ENCODE measurements around the gene ERGIC3. TPM values are rescaled to one million over a fixed set of nuclear protein-coding genes. Genes with fewer than 3 reads are reported as not detected.

Gene ERGIC3
- total and polyA plus RNA-seq, 10 donors = 127 to 179 (median 147) TPM

- DNase-seq = no peak
- 31 to 70% (median 59%) methylated on average over 3 of the region's 3 CpGs for WGBS, 5 donors
Observed at GRCh38 chr20:35576816-35577215, 34.9 kb downstream of the ERGIC3 start.

GRCh38 chr20:35578469-35578868 lies 36.6 kb downstream of the ERGIC3 start:
- WGBS, 5 donors = 89 to 93% (median 91%) methylated on average over 8 of the region's 8 CpGs
- peaks cover 0 to 24% (median 22%) of the 10 kb centered on the region in 8 donors for H3K9me3 ChIP-seq
- intact Hi-C loops (cut with DNase I; ENCODE audit: low total_unique reads) = no loop called here
- H3K36me3 ChIP-seq = no peaks in the 10 kb centered on the region
- TF ChIP-seq POLR2A (IDR thresholded peaks at IDR 0.05) = no peak
- TF ChIP-seq, protein P1, sequence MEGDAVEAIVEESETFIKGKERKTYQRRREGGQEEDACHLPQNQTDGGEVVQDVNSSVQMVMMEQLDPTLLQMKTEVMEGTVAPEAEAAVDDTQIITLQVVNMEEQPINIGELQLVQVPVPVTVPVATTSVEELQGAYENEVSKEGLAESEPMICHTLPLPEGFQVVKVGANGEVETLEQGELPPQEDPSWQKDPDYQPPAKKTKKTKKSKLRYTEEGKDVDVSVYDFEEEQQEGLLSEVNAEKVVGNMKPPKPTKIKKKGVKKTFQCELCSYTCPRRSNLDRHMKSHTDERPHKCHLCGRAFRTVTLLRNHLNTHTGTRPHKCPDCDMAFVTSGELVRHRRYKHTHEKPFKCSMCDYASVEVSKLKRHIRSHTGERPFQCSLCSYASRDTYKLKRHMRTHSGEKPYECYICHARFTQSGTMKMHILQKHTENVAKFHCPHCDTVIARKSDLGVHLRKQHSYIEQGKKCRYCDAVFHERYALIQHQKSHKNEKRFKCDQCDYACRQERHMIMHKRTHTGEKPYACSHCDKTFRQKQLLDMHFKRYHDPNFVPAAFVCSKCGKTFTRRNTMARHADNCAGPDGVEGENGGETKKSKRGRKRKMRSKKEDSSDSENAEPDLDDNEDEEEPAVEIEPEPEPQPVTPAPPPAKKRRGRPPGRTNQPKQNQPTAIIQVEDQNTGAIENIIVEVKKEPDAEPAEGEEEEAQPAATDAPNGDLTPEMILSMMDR (IDR thresholded peaks at IDR 0.05 in 8 of 11, conservative IDR thresholded peaks at IDR 0.05 in 3 of 11) = no peak
- TF ChIP-seq POLR2AphosphoS5 (IDR thresholded peaks at IDR 0.05) = no peak
- DNase-seq = no peak
- H3K4me1 ChIP-seq = no peaks in the 10 kb centered on the region
- no peak overlapping the region for H3K4me3 ChIP-seq
- no peak overlapping the region for H3K27ac ChIP-seq
- H3K27me3 ChIP-seq (replicated peaks in 1 of 7) = no peaks in the 10 kb centered on the region

More at GRCh38 chr20:35576816-35577215, 34.9 kb downstream of the ERGIC3 start:
- Histone ChIP-seq H3K9me3 (peaks cover 0 to 31% (median 29%) of the 10 kb centered on the region in 8 donors), H3K27ac (no peak overlapping the region), H3K4me3 (no peak overlapping the region), H3K4me1 (no peaks in the 10 kb centered on the region), H3K27me3 (replicated peaks in 1 of 7) (no peaks in the 10 kb centered on the region), H3K36me3 (peaks cover 0 to 3% (median 0%) of the 10 kb centered on the region in 6 donors)
- TF ChIP-seq POLR2A (IDR thresholded peaks at IDR 0.05) (no peak), POLR2AphosphoS5 (IDR thresholded peaks at IDR 0.05) (no peak)
- TF ChIP-seq, protein P1 (IDR thresholded peaks at IDR 0.05 in 8 of 11, conservative IDR thresholded peaks at IDR 0.05 in 3 of 11) = no peak
- intact Hi-C loops (cut with DNase I; ENCODE audit: low total_unique reads) = no loop called here

DNA sequence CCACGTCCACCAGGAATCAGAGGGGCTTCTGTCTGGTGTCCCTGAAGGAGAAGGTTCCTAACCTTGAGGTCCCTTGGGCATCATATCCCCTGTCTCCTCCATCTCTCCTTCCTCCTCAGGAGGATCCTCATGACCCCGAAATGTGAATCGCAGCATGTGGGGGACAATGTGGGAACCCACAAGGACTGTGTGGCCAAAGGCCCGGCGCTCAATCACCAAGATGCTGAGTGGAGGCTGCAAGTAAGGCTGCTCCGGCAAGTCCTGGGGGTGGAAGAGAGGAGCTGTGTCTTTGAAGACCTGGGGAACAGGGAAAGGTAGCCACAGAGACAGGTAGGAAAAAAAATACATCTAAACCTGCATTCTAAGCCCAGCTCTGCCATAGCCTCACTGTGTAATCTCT lies 37.3 kb downstream of the ERGIC3 start:
- Histone ChIP-seq H3K4me3 (no peak overlapping the region), H3K27me3 (replicated peaks in 1 of 7) (no peaks in the 10 kb centered on the region), H3K9me3 (peaks cover 0 to 19% (median 15%) of the 10 kb centered on the region in 8 donors), H3K36me3 (no peaks in the 10 kb centered on the region), H3K4me1 (no peaks in the 10 kb centered on the region), H3K27ac (no peak overlapping the region)
- WGBS, 5 donors = 91 to 94% (median 93%) methylated on average over 6 of the region's 6 CpGs
- intact Hi-C loops (cut with DNase I; ENCODE audit: low total_unique reads) = no loop called here
- TF ChIP-seq, protein P1 (IDR thresholded peaks at IDR 0.05 in 8 of 11, conservative IDR thresholded peaks at IDR 0.05 in 3 of 11) = no peak
- no peak for DNase-seq

GRCh38 chr20:35582131-35582530 lies 40.3 kb downstream of the ERGIC3 start:
- TF ChIP-seq POLR2AphosphoS5 (IDR thresholded peaks at IDR 0.05) = no peak
- TF ChIP-seq, protein P1 (IDR thresholded peaks at IDR 0.05 in 8 of 11, conservative IDR thresholded peaks at IDR 0.05 in 3 of 11) = no peak
- no peak for TF ChIP-seq POLR2A (IDR thresholded peaks at IDR 0.05)
- no peak overlapping the region for H3K4me3 ChIP-seq
- DNase-seq = no peak
- intact Hi-C loops (cut with DNase I; ENCODE audit: low total_unique reads) = no loop called here
- no peak overlapping the region for H3K27ac ChIP-seq
- H3K4me1 ChIP-seq = no peaks in the 10 kb centered on the region
- WGBS, 5 donors = 84 to 92% (median 88%) methylated on average over 7 of the region's 7 CpGs
- H3K36me3 ChIP-seq = no peaks in the 10 kb centered on the region
- H3K27me3 ChIP-seq (replicated peaks in 1 of 7) = no peaks in the 10 kb centered on the region
- peaks cover 0 to 19% (median 14%) of the 10 kb centered on the region in 8 donors for H3K9me3 ChIP-seq
